Measurements from ENCODE around the gene PTPRN2. TPM values are rescaled to one million over a fixed set of nuclear protein-coding genes. Genes with fewer than 3 reads are reported as not detected.

The PTPRN2 gene
- total RNA-seq, 1 donor from 2014 or later = 1.8 TPM

DNA sequence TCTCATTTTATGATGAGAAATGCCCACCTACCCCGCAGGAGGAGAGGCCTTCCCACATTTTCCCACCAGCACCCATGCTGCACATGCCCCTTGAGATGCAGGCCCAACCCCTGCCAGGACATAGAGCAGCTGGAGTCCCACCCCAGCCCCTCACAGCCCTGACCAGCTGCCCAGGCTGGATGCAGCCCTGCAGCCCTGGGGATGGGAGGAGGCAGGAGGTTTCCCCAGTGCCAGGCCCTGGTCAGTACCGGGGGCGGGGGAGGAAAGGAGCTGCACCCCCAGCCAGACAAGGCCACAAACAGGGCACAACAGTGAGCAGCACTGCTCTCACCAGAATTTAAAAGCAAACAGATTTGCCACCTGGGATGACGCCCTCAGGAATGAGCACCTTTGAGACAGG lies 196.1 kb downstream of the PTPRN2 start:
- ATAC-seq (ENCODE audit: low read depth) (no peak), DNase-seq (no peak)
- ChIA-PET POLR2A (no interaction called here), CTCF (no interaction called here)
- H3K27me3 Mint-ChIP-seq = no peaks in the 10 kb centered on the region
- H3K27ac Mint-ChIP-seq = no peak overlapping the region
- no peaks in the 10 kb centered on the region for H3K4me1 Mint-ChIP-seq
- TF ChIP-seq, protein P1, sequence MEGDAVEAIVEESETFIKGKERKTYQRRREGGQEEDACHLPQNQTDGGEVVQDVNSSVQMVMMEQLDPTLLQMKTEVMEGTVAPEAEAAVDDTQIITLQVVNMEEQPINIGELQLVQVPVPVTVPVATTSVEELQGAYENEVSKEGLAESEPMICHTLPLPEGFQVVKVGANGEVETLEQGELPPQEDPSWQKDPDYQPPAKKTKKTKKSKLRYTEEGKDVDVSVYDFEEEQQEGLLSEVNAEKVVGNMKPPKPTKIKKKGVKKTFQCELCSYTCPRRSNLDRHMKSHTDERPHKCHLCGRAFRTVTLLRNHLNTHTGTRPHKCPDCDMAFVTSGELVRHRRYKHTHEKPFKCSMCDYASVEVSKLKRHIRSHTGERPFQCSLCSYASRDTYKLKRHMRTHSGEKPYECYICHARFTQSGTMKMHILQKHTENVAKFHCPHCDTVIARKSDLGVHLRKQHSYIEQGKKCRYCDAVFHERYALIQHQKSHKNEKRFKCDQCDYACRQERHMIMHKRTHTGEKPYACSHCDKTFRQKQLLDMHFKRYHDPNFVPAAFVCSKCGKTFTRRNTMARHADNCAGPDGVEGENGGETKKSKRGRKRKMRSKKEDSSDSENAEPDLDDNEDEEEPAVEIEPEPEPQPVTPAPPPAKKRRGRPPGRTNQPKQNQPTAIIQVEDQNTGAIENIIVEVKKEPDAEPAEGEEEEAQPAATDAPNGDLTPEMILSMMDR (IDR thresholded peaks at IDR 0.05) = no peak
- H3K4me3 Mint-ChIP-seq = no peak overlapping the region
- no peaks in the 10 kb centered on the region for H3K36me3 Mint-ChIP-seq (ENCODE audit: low read depth)
- no peaks in the 10 kb centered on the region for H3K9me3 Mint-ChIP-seq
- intact Hi-C loops (cut with micrococcal nuclease) = no loop called here

DNA sequence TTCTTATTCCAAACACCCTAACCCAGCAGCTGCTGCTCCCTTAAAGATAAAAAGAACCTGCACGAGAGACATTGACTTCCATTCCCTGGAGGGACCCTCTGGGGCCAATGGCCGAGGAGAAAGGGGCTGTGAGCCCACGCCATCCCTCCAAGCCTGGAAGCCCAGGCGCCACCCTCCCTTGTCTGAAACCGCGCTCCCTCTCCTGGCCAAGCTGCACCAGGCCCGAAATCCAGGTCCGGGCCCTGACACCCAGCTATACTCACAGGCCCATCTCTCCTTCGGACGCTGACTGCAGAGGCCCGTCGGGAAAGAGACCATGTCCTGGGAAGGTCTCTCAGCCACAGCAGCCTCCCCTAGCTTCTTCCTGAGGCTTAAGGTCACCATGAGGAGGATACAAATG lies 196.5 kb downstream of the PTPRN2 start:
- intact Hi-C loops (cut with micrococcal nuclease) = no loop called here
- Mint-ChIP-seq H3K36me3 (ENCODE audit: low read depth) (no peaks in the 10 kb centered on the region), H3K27me3 (no peaks in the 10 kb centered on the region), H3K4me3 (no peak overlapping the region), H3K27ac (no peak overlapping the region), H3K4me1 (no peaks in the 10 kb centered on the region), H3K9me3 (no peaks in the 10 kb centered on the region)
- ATAC-seq (ENCODE audit: low read depth) (no peak), DNase-seq (no peak)
- TF ChIP-seq, protein P1 (IDR thresholded peaks at IDR 0.05) = no peak
- CTCF ChIA-PET = no interaction called here
- POLR2A ChIA-PET = no interaction called here

DNA sequence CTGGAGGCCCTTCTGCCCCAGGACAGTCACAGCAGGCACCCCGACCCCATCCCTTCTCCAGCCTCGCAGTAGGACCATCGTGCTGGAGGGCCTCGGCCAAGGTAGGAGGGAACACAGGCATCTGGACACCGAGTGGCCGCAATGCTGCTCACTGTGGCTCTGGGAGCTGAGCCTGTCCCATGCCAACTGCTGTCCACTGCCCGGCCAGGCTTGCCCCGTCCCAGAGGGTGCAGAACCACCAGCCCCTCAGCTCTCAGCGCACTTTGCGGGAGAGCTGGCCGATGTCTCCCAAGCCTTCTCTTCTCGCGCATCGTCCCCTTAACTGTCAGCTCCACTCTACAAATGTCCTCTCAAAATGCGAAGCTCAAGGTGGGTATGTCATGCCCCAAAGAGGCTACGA lies 197.2 kb downstream of the PTPRN2 start:
- TF ChIP-seq, protein P1 (IDR thresholded peaks at IDR 0.05) = no peak
- no peak for ATAC-seq (ENCODE audit: low read depth)
- H3K4me1 Mint-ChIP-seq = no peaks in the 10 kb centered on the region
- POLR2A ChIA-PET = no interaction called here
- CTCF ChIA-PET = no interaction called here
- H3K4me3 Mint-ChIP-seq = no peak overlapping the region
- no peak for DNase-seq
- no peaks in the 10 kb centered on the region for H3K9me3 Mint-ChIP-seq
- H3K27ac Mint-ChIP-seq = no peak overlapping the region
- no peaks in the 10 kb centered on the region for H3K27me3 Mint-ChIP-seq
- H3K36me3 Mint-ChIP-seq (ENCODE audit: low read depth) = no peaks in the 10 kb centered on the region
- intact Hi-C loops (cut with micrococcal nuclease) = no loop called here

DNA sequence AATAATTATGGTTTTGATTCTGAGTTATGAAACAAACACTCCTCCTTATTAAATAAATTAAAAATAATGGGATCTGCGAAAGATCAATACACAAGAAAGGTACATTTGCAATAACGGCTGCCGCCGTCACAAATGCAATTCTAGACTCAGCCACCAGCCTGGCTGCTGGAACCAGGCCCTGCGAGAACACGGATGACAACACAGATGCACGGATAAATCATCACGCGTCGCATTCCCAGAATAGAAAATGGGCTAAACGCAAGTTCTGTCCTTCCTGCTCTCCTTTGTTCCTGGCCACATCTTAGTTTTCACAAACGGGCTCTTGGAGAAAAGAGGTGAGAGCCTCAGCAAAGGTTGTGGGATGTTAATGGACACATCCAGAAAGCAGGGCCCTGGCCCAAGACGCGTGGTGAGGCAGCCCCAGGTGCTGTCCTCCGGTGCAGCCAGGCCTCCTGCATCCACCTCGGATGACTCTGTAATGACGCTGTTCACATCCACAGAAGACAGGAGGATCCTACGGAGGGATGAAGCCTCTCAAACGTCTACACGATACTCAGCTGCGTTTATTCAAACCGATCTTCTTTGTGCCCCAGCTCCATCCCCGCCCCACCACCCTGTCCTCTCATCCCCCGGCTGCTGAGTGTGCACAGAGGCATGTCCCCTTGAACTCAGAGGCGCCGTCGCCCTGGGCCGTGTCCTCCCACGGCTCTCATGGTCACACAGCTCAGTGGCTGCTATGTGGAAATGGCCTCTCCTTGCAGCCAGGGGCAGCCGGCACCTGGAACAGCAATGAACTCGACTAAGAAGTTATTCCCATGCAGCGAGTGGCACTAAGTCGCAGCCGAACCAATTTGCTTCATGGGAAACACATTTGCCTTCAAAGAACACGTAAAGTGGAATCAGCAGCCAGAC lies 197.9 kb downstream of the PTPRN2 start:
- POLR2A ChIA-PET = no interaction called here
- ATAC-seq (ENCODE audit: low read depth) = no peak
- CTCF ChIA-PET = no interaction called here
- DNase-seq = no peak
- intact Hi-C loops (cut with micrococcal nuclease) = no loop called here
- no peaks in the 10 kb centered on the region for H3K9me3 Mint-ChIP-seq
- H3K4me3 Mint-ChIP-seq = no peak overlapping the region
- no peak overlapping the region for H3K27ac Mint-ChIP-seq
- H3K36me3 Mint-ChIP-seq (ENCODE audit: low read depth) = no peaks in the 10 kb centered on the region
- TF ChIP-seq, protein P1 (IDR thresholded peaks at IDR 0.05) = no peak
- no peaks in the 10 kb centered on the region for H3K27me3 Mint-ChIP-seq
- H3K4me1 Mint-ChIP-seq = no peaks in the 10 kb centered on the region

DNA sequence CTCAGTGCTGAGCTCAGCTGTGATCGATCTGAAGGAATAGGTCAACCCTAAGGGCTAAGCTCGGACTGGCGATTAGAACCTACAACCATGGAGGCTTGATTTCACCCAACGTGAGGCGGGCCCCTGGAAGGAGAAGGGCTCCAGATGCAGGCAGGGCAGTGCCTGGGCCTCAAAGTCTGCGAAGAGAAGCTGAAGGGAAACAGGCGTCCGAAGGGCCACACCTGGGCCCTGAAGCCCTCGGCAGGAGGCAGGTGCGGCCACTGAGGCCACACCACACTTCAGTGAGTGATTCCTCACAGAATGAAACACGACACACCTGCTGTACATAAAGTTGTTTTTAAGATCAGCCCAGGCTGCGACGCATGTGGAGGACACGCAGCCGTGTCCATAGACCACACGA lies 198.7 kb downstream of the PTPRN2 start:
- H3K4me1 Mint-ChIP-seq = no peaks in the 10 kb centered on the region
- H3K4me3 Mint-ChIP-seq = no peak overlapping the region
- H3K27ac Mint-ChIP-seq = no peak overlapping the region
- no peaks in the 10 kb centered on the region for H3K9me3 Mint-ChIP-seq
- ChIA-PET CTCF (no interaction called here), POLR2A (no interaction called here)
- no peaks in the 10 kb centered on the region for H3K27me3 Mint-ChIP-seq
- no peaks in the 10 kb centered on the region for H3K36me3 Mint-ChIP-seq (ENCODE audit: low read depth)
- TF ChIP-seq, protein P1 (IDR thresholded peaks at IDR 0.05) = no peak
- DNase-seq (no peak), ATAC-seq (ENCODE audit: low read depth) (no peak)
- intact Hi-C loops (cut with micrococcal nuclease) = no loop called here
